HG02852 (cell line): ENCODE data around the gene RCHY1.

Source experiments
- ATAC-seq: cut with Tn5 transposase; IDR thresholded peaks from one replicate; pipeline ENCODE4 v1.9.1; 2021; ENCODE audit warnings: mild to moderate bottlenecking, moderate library complexity; ENCODE audit not compliant: unreplicated experiment

The RCHY1 gene

DNA sequence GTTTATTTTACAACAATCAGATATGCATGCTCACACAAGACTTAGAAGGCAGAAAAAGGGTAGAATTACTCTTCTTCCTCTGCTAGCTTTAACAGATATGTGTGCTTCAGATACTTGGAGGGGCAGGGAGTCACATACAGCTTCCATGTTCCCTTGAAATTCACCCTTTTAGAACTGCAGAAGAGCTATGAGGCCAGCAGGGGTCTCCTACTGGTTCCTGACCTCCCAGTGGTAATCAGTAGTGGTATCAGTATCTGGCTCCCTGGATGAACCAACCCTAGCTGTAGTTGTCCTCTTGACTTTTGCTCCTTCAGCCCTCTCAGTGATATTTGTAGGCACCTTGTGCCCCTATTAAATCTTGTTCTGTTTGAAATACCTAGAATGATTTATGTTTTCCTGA, 81.5 kb downstream of the RCHY1 start:
- no peak for ATAC-seq

DNA sequence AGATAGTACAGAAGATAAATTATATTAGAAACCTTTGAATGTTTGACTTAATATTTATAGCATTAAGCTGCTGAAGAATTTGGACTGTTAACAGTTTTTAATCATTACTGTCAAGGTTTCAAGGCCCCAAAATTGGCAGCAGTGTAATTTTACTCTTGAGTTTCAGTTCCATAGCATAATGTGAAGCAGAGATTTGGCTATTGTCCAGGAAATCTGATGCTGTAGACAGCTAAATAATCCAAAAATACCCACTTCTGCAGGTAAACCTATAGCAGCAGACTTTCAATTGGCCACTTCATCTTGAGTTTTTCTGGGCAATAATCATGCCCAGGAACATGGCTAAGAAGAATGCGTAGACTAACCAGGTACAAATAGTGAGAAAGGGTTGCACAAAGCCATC, 85.0 kb downstream of the RCHY1 start:
- peak; percentile 61 for ATAC-seq
